ENCODE measurements around the gene ABCC8.

ABCC8 gene

GRCh38 chr11:17494019-17494418 lies 17.4 kb upstream of the ABCC8 start:
- TF ChIP-seq GATA2 (IDR thresholded peaks at IDR 0.05; ENCODE audit: low read depth, low read length) = no peak
- TF ChIP-seq GATA3 (IDR thresholded peaks at IDR 0.05; ENCODE audit: low read depth, low read length) = no peak

DNA sequence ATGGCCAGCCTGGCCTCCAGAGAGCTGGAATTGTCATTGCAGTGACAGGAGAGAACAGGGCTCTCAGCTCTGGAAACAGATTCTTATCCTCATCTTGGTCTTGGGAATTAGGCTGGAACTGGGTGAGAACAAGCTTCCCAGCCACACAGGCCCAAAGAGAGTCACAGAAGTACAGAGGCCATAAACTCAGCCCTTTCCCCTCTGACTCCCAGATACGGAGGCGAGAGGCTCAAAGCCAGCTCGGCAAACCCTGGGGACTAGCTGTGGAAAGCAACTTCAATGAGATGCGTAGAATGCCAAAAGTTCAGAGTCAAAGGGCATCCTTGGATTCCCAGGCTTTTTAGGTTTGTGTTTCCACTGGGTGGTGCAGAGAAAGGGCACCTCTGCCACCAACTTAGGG lies 14.3 kb upstream of the ABCC8 start:
- TF ChIP-seq GATA3 (IDR thresholded peaks at IDR 0.05; ENCODE audit: low read depth, low read length) (no peak), GATA2 (IDR thresholded peaks at IDR 0.05; ENCODE audit: low read depth, low read length) (no peak)

GRCh38 chr11:17490232-17490631 lies 13.6 kb upstream of the ABCC8 start:
- no peak for TF ChIP-seq GATA3 (IDR thresholded peaks at IDR 0.05; ENCODE audit: low read depth, low read length)
- TF ChIP-seq GATA2 (IDR thresholded peaks at IDR 0.05; ENCODE audit: low read depth, low read length) = no peak

- TF ChIP-seq GATA2 (IDR thresholded peaks at IDR 0.05; ENCODE audit: low read depth, low read length) = no peak
- no peak for TF ChIP-seq GATA3 (IDR thresholded peaks at IDR 0.05; ENCODE audit: low read depth, low read length)
These were observed 13.1 kb upstream of the ABCC8 start for GRCh38 chr11:17489751-17490150.

DNA sequence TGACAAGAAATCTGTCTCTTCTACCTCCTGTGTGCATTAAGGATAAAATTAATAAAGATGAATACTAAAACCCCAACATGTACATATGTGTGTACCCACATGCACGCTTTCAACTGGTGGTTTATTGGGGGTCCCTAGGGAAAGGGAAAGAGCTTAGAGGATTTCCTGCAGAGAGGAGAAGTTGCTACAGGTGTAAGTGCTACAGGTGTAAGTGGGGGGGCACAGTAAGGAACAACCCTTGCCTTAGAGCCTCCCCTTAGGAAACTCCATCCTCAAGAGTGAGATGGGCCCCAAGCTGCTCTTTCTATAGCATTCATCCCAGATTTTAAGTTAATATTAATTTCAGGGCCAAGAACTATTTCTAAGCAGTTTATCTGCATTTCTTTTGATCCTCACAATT lies 11.9 kb upstream of the ABCC8 start:
- TF ChIP-seq GATA2 (IDR thresholded peaks at IDR 0.05; ENCODE audit: low read depth, low read length) (no peak), GATA3 (IDR thresholded peaks at IDR 0.05; ENCODE audit: low read depth, low read length) (no peak)

DNA sequence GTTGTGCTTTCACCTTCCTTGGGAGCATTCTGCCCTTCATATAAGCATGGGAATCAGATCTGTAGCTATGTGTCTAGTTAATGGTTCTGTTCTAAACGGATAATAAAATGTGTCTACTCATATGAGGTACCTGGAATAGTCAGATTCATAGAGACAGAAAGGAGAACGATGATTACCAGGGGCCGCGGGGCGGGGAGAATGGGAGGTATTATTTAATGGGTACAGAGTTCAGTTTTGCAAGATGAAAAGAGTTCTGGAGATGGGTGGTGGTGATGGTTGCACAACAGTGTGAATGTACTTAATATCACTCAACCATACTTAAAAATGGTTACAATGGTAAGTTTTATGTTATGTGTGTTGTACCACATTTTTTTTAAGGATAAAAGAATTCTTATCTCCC lies 10.0 kb upstream of the ABCC8 start:
- TF ChIP-seq GATA3 (IDR thresholded peaks at IDR 0.05; ENCODE audit: low read depth, low read length) (no peak), GATA2 (IDR thresholded peaks at IDR 0.05; ENCODE audit: low read depth, low read length) (no peak)

DNA sequence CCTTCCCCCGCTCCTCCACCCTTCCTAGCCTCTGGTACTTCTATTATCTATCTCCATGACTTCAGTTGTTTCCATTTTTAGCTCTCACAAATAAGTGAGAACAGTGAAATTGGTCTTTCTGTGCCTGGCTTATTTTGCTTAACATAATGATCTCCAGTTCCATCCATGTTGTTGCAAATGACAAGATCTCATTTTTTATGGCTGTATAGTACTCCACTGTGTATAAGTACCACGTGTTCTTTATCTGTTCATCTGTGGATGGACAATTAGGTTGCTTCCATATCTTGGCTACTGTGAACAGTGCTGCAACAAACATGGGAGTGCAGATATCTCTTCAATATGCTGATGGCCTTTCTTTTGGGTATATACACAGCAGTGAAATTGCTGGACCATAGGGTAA lies 6.9 kb upstream of the ABCC8 start:
- TF ChIP-seq GATA3 (IDR thresholded peaks at IDR 0.05; ENCODE audit: low read depth, low read length) (no peak), GATA2 (IDR thresholded peaks at IDR 0.05; ENCODE audit: low read depth, low read length) (no peak)

DNA sequence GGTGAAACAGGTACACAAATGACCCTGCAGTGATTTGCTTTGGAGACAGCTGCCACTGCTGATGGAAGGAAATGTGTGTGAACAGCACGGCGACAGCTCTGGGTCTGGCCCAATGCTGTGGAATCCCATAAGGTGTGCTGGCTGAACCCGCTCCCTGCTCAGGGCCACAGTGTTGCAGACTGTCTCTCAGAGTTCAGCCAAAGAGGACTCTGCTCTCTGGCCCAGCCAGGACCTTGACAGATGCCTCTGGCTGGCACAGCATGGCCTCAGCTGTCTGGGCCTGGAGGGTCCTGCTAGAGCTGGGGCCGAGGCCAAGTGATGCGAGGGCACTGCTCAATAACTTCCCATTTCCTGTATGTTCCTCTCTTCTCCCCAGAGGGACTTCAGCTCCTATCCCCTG lies 5.3 kb upstream of the ABCC8 start:
- TF ChIP-seq GATA3 (IDR thresholded peaks at IDR 0.05; ENCODE audit: low read depth, low read length) = no peak
- TF ChIP-seq GATA2 (IDR thresholded peaks at IDR 0.05; ENCODE audit: low read depth, low read length) = no peak

DNA sequence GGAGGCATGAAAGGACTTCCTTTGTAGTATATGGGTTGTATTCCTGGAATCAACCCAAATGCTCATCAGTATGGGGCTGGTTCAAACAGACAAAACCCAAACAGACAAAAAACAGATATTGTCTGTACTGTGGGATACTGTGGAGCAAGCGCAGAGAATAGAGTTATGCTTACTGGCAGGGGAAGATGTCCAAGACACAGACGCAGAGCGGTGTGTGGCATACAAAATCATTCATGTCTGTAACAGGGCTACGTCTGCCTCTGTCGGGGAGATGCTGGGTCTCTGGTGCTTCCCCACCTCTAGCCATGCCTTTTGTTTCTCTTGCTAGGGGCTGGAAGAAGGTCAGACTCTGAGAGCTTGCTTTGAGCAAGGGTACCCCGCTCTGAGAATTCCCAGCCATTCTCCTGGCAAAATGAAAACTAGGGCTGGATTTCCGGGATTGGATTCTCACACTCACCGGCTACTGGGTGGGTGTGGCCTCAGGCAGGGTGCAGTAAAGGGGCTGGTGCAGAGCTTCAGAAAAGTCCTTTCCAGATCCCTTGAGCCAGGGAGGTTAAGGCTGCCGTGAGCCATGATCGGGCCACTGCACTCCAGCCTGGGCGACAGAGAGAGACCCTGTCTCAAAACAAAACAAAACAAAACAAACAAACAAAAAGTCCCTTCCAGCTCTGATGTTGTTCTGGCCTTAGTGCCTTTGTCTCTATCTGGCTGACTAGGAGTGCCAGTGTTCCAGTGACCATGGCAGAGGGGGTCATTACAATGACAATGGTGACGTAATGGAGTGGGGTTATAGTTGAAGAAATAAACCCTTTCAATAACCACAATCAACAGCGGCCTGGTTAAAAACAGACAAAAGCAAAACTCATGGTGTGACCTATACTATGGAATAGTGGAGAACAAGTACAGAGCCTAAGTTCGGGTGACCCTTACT lies 2.9 kb upstream of the ABCC8 start:
- no peak for TF ChIP-seq GATA2 (IDR thresholded peaks at IDR 0.05; ENCODE audit: low read depth, low read length)
- no peak for TF ChIP-seq GATA3 (IDR thresholded peaks at IDR 0.05; ENCODE audit: low read depth, low read length)

DNA sequence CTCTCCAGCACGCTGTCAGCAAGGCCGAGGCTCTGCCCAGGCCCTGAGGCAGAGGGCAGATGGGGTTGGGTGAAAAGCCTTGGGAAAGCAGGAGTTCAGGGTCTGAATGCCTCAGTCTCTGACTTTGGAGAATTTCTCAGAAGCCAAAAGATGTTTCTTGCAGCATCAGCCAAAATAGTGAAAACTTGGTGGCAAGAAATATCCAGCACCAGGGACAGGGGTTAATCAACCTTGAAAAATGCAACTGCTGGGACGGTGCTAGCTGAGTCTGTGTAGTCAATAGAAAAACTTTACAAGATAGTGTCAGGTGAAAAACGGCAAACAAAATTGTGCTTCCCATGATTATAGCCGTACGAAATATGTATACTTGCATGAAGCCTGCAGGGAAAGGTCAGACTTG lies 1.4 kb upstream of the ABCC8 start:
- TF ChIP-seq GATA2 (IDR thresholded peaks at IDR 0.05; ENCODE audit: low read depth, low read length) (no peak), GATA3 (IDR thresholded peaks at IDR 0.05; ENCODE audit: low read depth, low read length) (no peak)

DNA sequence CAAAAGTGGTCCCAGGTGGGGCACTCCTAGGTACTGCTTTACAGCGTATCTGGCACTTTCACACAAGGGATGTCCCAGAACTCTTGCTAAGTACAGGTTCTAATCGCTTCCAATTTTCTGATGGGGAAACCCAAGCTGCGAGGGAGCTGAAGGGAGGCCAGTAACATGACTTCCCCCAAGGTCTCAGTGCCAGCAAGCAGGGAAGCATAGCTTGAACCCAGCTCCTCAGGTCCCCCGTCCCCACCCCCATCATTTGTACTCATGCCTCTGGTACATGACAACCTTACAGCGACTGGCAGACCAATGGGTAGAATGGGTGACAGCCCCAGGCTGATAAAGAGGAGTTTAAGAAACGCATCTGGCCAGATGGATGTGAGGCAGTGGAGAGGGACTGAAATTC lies 716 bp upstream of the ABCC8 start:
- TF ChIP-seq GATA2 (IDR thresholded peaks at IDR 0.05; ENCODE audit: low read depth, low read length) (no peak), GATA3 (IDR thresholded peaks at IDR 0.05; ENCODE audit: low read depth, low read length) (no peak)

- no peak for TF ChIP-seq GATA2 (IDR thresholded peaks at IDR 0.05; ENCODE audit: low read depth, low read length)
- TF ChIP-seq GATA3 (IDR thresholded peaks at IDR 0.05; ENCODE audit: low read depth, low read length) = no peak
These were observed 364 bp upstream of the ABCC8 start for GRCh38 chr11:17477084-17477333.

GRCh38 chr11:17475666-17476316 lies 854 bp downstream of the ABCC8 start:
- no peak for TF ChIP-seq GATA3 (IDR thresholded peaks at IDR 0.05; ENCODE audit: low read depth, low read length)
- no peak for TF ChIP-seq GATA2 (IDR thresholded peaks at IDR 0.05; ENCODE audit: low read depth, low read length)

DNA sequence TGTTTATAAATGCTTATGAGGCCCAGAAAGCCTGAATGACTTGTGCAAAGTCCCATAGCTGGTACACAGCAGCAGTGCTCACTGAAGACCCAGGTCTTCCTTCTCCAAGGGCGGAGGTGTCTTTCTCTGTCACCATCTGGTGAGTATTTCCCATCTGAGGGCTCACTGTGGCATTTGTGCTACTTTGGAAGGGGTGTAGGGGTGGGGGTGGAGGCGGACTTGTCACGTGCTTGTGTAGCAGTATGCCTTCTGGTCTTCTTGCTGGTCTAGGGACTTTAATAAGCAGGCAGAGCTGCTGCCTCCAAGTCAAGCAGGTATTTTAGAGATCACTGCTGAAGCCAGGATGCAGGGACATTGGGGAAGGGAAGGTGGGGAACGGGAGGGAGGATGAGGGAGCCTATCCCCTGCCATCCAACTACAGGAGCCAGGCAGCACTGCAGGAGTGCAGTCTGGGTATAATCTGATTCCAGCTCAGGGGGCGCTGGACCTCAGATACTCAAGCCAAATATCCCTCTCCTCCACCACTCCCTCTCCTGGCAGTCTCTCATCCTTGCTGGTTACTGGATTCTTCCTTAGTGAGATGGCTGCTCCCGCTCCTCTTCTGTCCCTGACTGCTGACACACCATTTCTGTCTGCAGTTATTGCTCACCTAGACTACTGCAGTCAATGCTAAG lies 3.4 kb downstream of the ABCC8 start:
- no peak for TF ChIP-seq GATA3 (IDR thresholded peaks at IDR 0.05; ENCODE audit: low read depth, low read length)
- no peak for TF ChIP-seq GATA2 (IDR thresholded peaks at IDR 0.05; ENCODE audit: low read depth, low read length)

GRCh38 chr11:17472467-17472866 lies 4.2 kb downstream of the ABCC8 start:
- TF ChIP-seq GATA3 (IDR thresholded peaks at IDR 0.05; ENCODE audit: low read depth, low read length) = no peak
- TF ChIP-seq GATA2 (IDR thresholded peaks at IDR 0.05; ENCODE audit: low read depth, low read length) = no peak
